K562 (cell line): ENCODE data around the gene FGGY. TPM values are rescaled to one million over a fixed set of nuclear protein-coding genes. Genes with fewer than 3 reads are reported as not detected.

Experiments
- CEBPB ChIP-seq: fragments of 450-650 bp; IDR thresholded peaks from 2 replicates; pipeline ENCODE4 v1.6.1; 2016; ENCODE audit warnings: missing genetic modification characterization, missing compliant biosample characterization
- CEBPG ChIP-seq, 3 experiments: fragments of 200-800 bp in 1 of 3; sonication (Bioruptor generic) in 1 of 3; sonication (generic) in 1 of 3; formaldehyde crosslinking in 1 of 3; IDR thresholded peaks in 2 of 3; conservative IDR thresholded peaks in 1 of 3; 2 replicates each; pipeline versions ENCODE4 v1.6.1 to v1.8.0; 2016 to 2022; ENCODE audit warnings: missing compliant biosample characterization in 2 of 3, missing genetic modification characterization in 2 of 3, mild to moderate bottlenecking in 1 of 3, missing genetic modification reagents in 1 of 3
- CHAMP1 ChIP-seq: fragments of 450-650 bp; IDR thresholded peaks from 2 replicates; pipeline ENCODE4 v1.6.1; 2016; ENCODE audit warnings: mild to moderate bottlenecking
- FOXJ2 ChIP-seq: fragments of 200-800 bp; sonication (Bioruptor generic); IDR thresholded peaks from 2 replicates; pipeline ENCODE4 v1.6.1; 2016; ENCODE audit warnings: missing genetic modification characterization, missing compliant biosample characterization
- HNRNPLL ChIP-seq: fragments of 200-400 bp; formaldehyde crosslinking; IDR thresholded peaks from 2 replicates; pipeline ENCODE4 v1.6.1; 2017; ENCODE audit warnings: low read length, low read depth, mild to moderate bottlenecking; ENCODE audit not compliant: poor library complexity, severe bottlenecking
- KHSRP ChIP-seq: fragments of 450-650 bp; IDR thresholded peaks from 2 replicates; pipeline ENCODE4 v1.6.1; 2017
- SETDB1 ChIP-seq: IDR thresholded peaks from one replicate; pipeline ENCODE4 v1.6.1; 2012; ENCODE audit warnings: low read length, control low read depth, inconsistent platforms
- SNIP1 ChIP-seq: fragments of 450-650 bp; IDR thresholded peaks from 2 replicates; pipeline ENCODE4 v1.7.1; 2017; ENCODE audit warnings: low read depth, mild to moderate bottlenecking
- SOX6 ChIP-seq: fragments of 450-650 bp; IDR thresholded peaks from 2 replicates; pipeline ENCODE4 v1.6.1; 2014; ENCODE audit warnings: mild to moderate bottlenecking
- TOE1 ChIP-seq, 2 experiments: fragments of 450-650 bp in 1 of 2; sonication (generic) in 1 of 2; formaldehyde crosslinking in 1 of 2; IDR thresholded peaks; 2 replicates each; pipeline versions ENCODE4 v1.7.1 to v1.8.0; 2016 to 2022; ENCODE audit warnings: borderline replicate concordance in 2 of 2, mild to moderate bottlenecking in 2 of 2, antibody characterized with exemption in 1 of 2, inconsistent platforms in 1 of 2, low read depth in 1 of 2, missing genetic modification reagents in 1 of 2, moderate library complexity in 1 of 2
- VEZF1 ChIP-seq: fragments of 200-800 bp; sonication (Bioruptor generic); IDR thresholded peaks from 2 replicates; pipeline ENCODE4 v1.6.1; 2017; ENCODE audit warnings: missing genetic modification characterization, missing compliant biosample characterization
- XRCC5 ChIP-seq: fragments of 200-400 bp; formaldehyde crosslinking; IDR thresholded peaks from 2 replicates; pipeline ENCODE4 v1.6.1; 2017; ENCODE audit warnings: low read depth, mild to moderate bottlenecking, low read length
- ZNF695 ChIP-seq: fragments of 450-650 bp; formaldehyde crosslinking; IDR thresholded peaks from 2 replicates; pipeline ENCODE4 v1.4.0; 2020; ENCODE audit warnings: mild to moderate bottlenecking, moderate library complexity
- polyA plus RNA-seq, 8 experiments: library from polyadenylated mRNA; depleted of rRNA in 4 of 8; stranded (reverse) in 5 of 8; unstranded in 3 of 8; fragments of >200 nt; fragmentation: Nextera tagmentation in 2 of 8; fragmentation: Illumina TruSeq in 1 of 8; extraction: Ambion mirVana in 2 of 8; extraction: Trizol in 1 of 8; gene quantifications; 2 replicates each; pipeline versions ENCODE4 v1.2.1 to v1.2.3, GENCODE V29; 2011 to 2014; ENCODE audit warnings: inconsistent platforms in 1 of 8, missing spikeins in 1 of 8
- total RNA-seq, 7 experiments: library from RNA; depleted of rRNA in 6 of 7; stranded (reverse); fragments of >200 nt in 6 of 7; fragmentation: Illumina TruSeq in 2 of 7; extraction: Trizol in 2 of 7; gene quantifications; 2 replicates each; pipeline versions ENCODE4 v1.2.1 to v1.2.3, GENCODE V29; 2011 to 2021; ENCODE audit warnings: low replicate concordance in 1 of 7
- TF ChIP-seq, protein P1 (sequence below): fragments of 450-650 bp; IDR thresholded peaks from 2 replicates; pipeline ENCODE4 v1.6.1; 2017; ENCODE audit warnings: antibody characterized with exemption, mild to moderate bottlenecking
- TF ChIP-seq, protein P2 (sequence below), 2 experiments: fragments of 450-650 bp in 1 of 2; IDR thresholded peaks; 2 replicates each; pipeline ENCODE4 v1.6.1; 2011 to 2017; ENCODE audit warnings: low read depth in 2 of 2, antibody characterized with exemption in 1 of 2, borderline replicate concordance in 1 of 2, low read length in 1 of 2, mild to moderate bottlenecking in 1 of 2, mixed read lengths in 1 of 2; ENCODE audit not compliant: control insufficient read depth in 1 of 2

FGGY gene
- total and polyA plus RNA-seq, 9 of the 15 experiments (the other 6 are each of a cell fraction or from before 2014, with no cell fraction given): 9.7 to 19.2 (median 12.6) TPM

DNA sequence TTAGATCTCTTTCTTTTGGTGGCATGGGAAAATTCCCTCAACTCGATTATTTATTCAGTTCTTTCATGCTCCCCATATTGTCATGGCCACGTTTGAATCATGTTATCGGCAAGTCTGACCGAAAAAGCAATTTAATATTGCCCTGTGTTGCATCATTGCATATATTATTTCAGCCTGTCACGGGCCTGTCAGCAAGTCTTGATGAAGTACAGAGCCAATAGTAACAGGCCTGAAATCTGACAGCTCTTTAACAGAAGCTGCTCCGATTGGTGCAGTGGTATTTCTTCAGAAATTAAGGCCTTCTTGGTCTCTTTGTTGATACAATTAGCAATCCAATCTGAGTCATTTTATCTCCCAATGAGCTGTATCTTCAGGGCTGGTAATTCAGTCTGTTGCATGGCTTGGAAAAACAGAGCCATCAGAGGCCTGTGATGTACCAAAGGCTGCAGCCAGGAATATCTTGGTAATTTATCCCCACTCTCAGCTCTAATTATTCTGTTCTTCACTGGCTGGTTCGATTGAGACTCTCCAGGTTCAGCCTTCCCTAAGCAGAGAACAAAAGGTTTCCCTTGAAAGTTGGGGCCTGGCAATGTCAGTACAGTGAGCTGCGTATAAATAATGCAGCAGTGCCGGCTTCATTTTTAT is 149.5 kb downstream of the FGGY start (continued):
- TF ChIP-seq CHAMP1: no peak
- no peak for TF ChIP-seq VEZF1 (CRISPR knock-in tag)
- TF ChIP-seq, protein P1, sequence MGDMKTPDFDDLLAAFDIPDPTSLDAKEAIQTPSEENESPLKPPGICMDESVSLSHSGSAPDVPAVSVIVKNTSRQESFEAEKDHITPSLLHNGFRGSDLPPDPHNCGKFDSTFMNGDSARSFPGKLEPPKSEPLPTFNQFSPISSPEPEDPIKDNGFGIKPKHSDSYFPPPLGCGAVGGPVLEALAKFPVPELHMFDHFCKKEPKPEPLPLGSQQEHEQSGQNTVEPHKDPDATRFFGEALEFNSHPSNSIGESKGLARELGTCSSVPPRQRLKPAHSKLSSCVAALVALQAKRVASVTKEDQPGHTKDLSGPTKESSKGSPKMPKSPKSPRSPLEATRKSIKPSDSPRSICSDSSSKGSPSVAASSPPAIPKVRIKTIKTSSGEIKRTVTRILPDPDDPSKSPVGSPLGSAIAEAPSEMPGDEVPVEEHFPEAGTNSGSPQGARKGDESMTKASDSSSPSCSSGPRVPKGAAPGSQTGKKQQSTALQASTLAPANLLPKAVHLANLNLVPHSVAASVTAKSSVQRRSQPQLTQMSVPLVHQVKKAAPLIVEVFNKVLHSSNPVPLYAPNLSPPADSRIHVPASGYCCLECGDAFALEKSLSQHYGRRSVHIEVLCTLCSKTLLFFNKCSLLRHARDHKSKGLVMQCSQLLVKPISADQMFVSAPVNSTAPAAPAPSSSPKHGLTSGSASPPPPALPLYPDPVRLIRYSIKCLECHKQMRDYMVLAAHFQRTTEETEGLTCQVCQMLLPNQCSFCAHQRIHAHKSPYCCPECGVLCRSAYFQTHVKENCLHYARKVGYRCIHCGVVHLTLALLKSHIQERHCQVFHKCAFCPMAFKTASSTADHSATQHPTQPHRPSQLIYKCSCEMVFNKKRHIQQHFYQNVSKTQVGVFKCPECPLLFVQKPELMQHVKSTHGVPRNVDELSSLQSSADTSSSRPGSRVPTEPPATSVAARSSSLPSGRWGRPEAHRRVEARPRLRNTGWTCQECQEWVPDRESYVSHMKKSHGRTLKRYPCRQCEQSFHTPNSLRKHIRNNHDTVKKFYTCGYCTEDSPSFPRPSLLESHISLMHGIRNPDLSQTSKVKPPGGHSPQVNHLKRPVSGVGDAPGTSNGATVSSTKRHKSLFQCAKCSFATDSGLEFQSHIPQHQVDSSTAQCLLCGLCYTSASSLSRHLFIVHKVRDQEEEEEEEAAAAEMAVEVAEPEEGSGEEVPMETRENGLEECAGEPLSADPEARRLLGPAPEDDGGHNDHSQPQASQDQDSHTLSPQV: 0 out of 2 replicates have a peak, but pooled peaks have one; percentile 6
- peak; percentile 97 for TF ChIP-seq CEBPG (CRISPR knock-in tag; IDR thresholded peaks at IDR 0.05)
- TF ChIP-seq CEBPG (tag; conservative IDR thresholded peaks at IDR 0.05 in 1 of 2, IDR thresholded peaks at IDR 0.05 in 1 of 2): peak; percentile 98 to 100
- no peak for TF ChIP-seq HNRNPLL
- no peak for TF ChIP-seq XRCC5
- TF ChIP-seq, protein P2, sequence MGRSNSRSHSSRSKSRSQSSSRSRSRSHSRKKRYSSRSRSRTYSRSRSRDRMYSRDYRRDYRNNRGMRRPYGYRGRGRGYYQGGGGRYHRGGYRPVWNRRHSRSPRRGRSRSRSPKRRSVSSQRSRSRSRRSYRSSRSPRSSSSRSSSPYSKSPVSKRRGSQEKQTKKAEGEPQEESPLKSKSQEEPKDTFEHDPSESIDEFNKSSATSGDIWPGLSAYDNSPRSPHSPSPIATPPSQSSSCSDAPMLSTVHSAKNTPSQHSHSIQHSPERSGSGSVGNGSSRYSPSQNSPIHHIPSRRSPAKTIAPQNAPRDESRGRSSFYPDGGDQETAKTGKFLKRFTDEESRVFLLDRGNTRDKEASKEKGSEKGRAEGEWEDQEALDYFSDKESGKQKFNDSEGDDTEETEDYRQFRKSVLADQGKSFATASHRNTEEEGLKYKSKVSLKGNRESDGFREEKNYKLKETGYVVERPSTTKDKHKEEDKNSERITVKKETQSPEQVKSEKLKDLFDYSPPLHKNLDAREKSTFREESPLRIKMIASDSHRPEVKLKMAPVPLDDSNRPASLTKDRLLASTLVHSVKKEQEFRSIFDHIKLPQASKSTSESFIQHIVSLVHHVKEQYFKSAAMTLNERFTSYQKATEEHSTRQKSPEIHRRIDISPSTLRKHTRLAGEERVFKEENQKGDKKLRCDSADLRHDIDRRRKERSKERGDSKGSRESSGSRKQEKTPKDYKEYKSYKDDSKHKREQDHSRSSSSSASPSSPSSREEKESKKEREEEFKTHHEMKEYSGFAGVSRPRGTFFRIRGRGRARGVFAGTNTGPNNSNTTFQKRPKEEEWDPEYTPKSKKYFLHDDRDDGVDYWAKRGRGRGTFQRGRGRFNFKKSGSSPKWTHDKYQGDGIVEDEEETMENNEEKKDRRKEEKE (IDR thresholded peaks at IDR 0.05; ENCODE audit: borderline replicate concordance in 1 of 2, control insufficient read depth in 1 of 2, low read depth in 2 of 2, low read length in 1 of 2): no peak
- TF ChIP-seq SOX6: peak; percentile 76
- TF ChIP-seq ZNF695: no peak
- TF ChIP-seq SETDB1: no peak
- no peak for TF ChIP-seq TOE1 (IDR thresholded peaks at IDR 0.05; ENCODE audit: borderline replicate concordance)
- no peak for TF ChIP-seq TOE1 (CRISPR knock-in tag; IDR thresholded peaks at IDR 0.05; ENCODE audit: borderline replicate concordance, low read depth)
- TF ChIP-seq CEBPB (tag): peak; percentile 85
- no peak for TF ChIP-seq SNIP1
- TF ChIP-seq FOXJ2 (tag): no peak
- no peak for TF ChIP-seq KHSRP
